Activated CD4-positive, alpha-beta T cell treated with anti-CD3 and anti-CD28 coated beads for 36 hours (primary cell): ENCODE data around the gene UBE2E1. TPM values are rescaled to one million over a fixed set of nuclear protein-coding genes. Genes with fewer than 3 reads are reported as not detected.
"Not testable (repeated sequence)": the region's sequence is repeated elsewhere in the genome, so short reads cannot be mapped to it uniquely, and the experiment has no call there.

Experiments
- ATAC-seq: fragments of 200-7000 bp; cut with Tn5 transposase; one replicate; pipeline ENCODE4 v1.10.0; 2021; ENCODE audit warnings: mild to moderate bottlenecking, moderate library complexity
- CTCF ChIA-PET: fragments of 350-600 bp; sonication (Branson Sonifier 250); formaldehyde crosslinking; loops from one replicate; lab custom pipeline; 2021; ENCODE audit warnings: antibody characterized with exemption; lab: Charles Lee
- POLR2A ChIA-PET: fragments of 350-600 bp; sonication (Branson Sonifier 250); formaldehyde crosslinking; loops from one replicate; lab custom pipeline; 2021; ENCODE audit warnings: antibody characterized with exemption, inconsistent platforms; lab: Charles Lee
- DNase-seq: peaks from one replicate; pipeline ENCODE4 v3.0.0-alpha.2; 2020
- H3K27ac Mint-ChIP-seq: one replicate; pipeline ENCODE4 v1.8.0; 2021; ENCODE audit warnings: mixed read lengths
- H3K27me3 Mint-ChIP-seq: one replicate; pipeline ENCODE4 v1.8.0; 2021; ENCODE audit warnings: mixed read lengths
- H3K36me3 Mint-ChIP-seq: one replicate; pipeline ENCODE4 v1.8.0; 2021; ENCODE audit warnings: low read depth, mixed read lengths
- H3K4me1 Mint-ChIP-seq: one replicate; pipeline ENCODE4 v1.8.0; 2021; ENCODE audit warnings: mixed read lengths
- H3K4me3 Mint-ChIP-seq: one replicate; pipeline ENCODE4 v1.8.0; 2021; ENCODE audit warnings: mild to moderate bottlenecking, moderate library complexity, mixed read lengths
- H3K9me3 Mint-ChIP-seq: one replicate; pipeline ENCODE4 v1.8.0; 2021; ENCODE audit warnings: low read depth, mixed read lengths
- intact Hi-C, 2 experiments: fragments of 100-400 bp; cut with DNase I in 1 of 2; cut with micrococcal nuclease in 1 of 2; formaldehyde crosslinking; loops; one replicate each; pipeline versions ENCODE4 v1.14.2 to v1.15.1; 2022 to 2024; cut with DNase I, micrococcal nuclease
- total RNA-seq, 2 experiments: library from RNA; stranded (reverse); gene quantifications; one replicate each; pipeline ENCODE4 v1.2.3, GENCODE V29; 2021

Gene UBE2E1
- total RNA-seq, 2 experiments from 2014 or later, result 86.3 to 93.8 TPM

- H3K4me3 Mint-ChIP-seq, result no peak overlapping the region
- no peaks in the 10 kb centered on the region for H3K9me3 Mint-ChIP-seq
- H3K4me1 Mint-ChIP-seq, result peaks cover 15% of the 10 kb centered on the region
- H3K27me3 Mint-ChIP-seq, result no peaks in the 10 kb centered on the region
- no peak overlapping the region for H3K27ac Mint-ChIP-seq
- H3K36me3 Mint-ChIP-seq, result no peaks in the 10 kb centered on the region
- ChIA-PET POLR2A (no interaction called here), CTCF (interaction anchor here (1.0 kb wide), 1 partner anchor 17 kb away, joined by 3 read pairs; no protein-coding TSS in a partner anchor)
- intact Hi-C loops, result no loop called here
- DNase-seq (no peak), ATAC-seq (no peak)
These were observed 66.6 kb downstream of the UBE2E1 start for GRCh38 chr3:23872330-23872729.

DNA sequence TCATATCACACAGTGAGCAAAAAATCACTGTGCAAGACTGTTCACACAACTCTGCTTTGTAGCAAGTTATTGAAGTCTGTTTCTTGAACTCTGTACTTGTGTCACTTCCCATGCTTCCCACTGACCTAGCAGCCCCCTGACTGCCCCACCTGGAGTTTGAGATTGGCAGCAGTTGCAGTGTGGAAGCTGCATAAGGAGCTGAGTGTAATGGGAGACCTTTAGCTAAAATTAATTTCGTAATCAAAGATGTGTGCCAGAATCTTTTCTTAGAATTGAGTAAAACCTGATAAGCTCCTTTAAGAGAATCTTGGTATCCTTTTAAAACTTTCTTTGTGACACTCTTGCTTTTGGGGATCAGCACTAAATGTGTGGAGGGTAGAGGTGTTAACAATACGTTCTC, 68.2 kb downstream of the UBE2E1 start:
- H3K9me3 Mint-ChIP-seq, result no peaks in the 10 kb centered on the region
- H3K4me1 Mint-ChIP-seq, result peaks cover 9% of the 10 kb centered on the region
- DNase-seq (no peak), ATAC-seq (no peak)
- no peaks in the 10 kb centered on the region for H3K36me3 Mint-ChIP-seq
- intact Hi-C loops, result no loop called here
- CTCF ChIA-PET, result interaction anchor here (0.5 to 1.8 kb wide), 3 partner anchors 10 to 837 kb away, joined by 3 to 5 read pairs (median 3); no protein-coding TSS in a partner anchor
- no peaks in the 10 kb centered on the region for H3K27me3 Mint-ChIP-seq
- no peak overlapping the region for H3K27ac Mint-ChIP-seq
- POLR2A ChIA-PET, result interaction anchor here (0.6 kb wide), 2 partner anchors 10 to 53 kb away, joined by 5 to 6 read pairs; no protein-coding TSS in a partner anchor
- H3K4me3 Mint-ChIP-seq, result no peak overlapping the region

GRCh38 chr3:23874359-23875112, 68.8 kb downstream of the UBE2E1 start:
- no peaks in the 10 kb centered on the region for H3K27me3 Mint-ChIP-seq
- ATAC-seq (no peak), DNase-seq (no peak)

DNA sequence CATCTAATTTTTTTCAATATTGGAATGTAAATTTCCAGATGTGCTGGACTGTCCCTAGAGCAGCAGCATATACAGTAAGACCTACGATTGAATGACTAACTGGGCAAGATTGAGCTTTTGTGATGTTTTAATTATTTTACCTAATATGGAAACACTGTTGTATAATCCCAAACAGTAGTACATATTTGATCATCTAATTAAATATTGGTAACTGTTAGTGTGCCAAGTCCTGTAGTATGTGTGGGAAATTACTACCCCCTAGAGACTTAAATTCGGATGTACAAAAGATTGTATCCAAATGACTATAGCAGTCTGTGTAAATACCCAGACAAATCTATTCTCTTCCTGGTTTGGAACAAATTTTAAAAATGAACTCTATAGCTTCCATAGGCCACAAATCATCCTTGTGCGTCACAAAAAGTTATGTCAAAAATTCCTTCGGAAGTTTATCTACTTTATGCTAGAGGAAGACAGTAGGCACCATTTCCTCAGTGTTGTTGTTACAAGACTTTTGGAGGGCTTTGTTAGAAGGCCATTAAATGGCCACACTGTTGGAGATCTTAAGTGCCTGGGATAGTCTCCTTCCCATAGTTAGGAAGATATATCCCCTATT, 69.5 kb downstream of the UBE2E1 start:
- intact Hi-C loops, result no loop called here
- no peak for ATAC-seq

More at GRCh38 chr3:23874359-23875112, 68.8 kb downstream of the UBE2E1 start:
- peak overlapping the region; percentile 49 for H3K27ac Mint-ChIP-seq
- no peaks in the 10 kb centered on the region for H3K36me3 Mint-ChIP-seq
- intact Hi-C loops, result no loop called here
- peaks cover 10% of the 10 kb centered on the region for H3K4me1 Mint-ChIP-seq
- ChIA-PET CTCF (interaction anchor here (0.5 to 1.8 kb wide), 4 partner anchors 10 to 837 kb away, joined by 3 to 5 read pairs (median 3); no protein-coding TSS in a partner anchor), POLR2A (interaction anchor here (0.6 kb wide), 1 partner anchor 11 kb away, joined by 5 read pairs; no protein-coding TSS in a partner anchor)
- H3K9me3 Mint-ChIP-seq, result no peaks in the 10 kb centered on the region
- no peak overlapping the region for H3K4me3 Mint-ChIP-seq

GRCh38 chr3:23876923-23877322, 71.2 kb downstream of the UBE2E1 start:
- no peak overlapping the region for H3K27ac Mint-ChIP-seq
- intact Hi-C loops, result no loop called here
- POLR2A ChIA-PET, result no interaction called here

More for the DNA sequence above, 69.5 kb downstream of the UBE2E1 start:
- H3K4me1 Mint-ChIP-seq, result peaks cover 12% of the 10 kb centered on the region
- no peak overlapping the region for H3K27ac Mint-ChIP-seq
- no peaks in the 10 kb centered on the region for H3K36me3 Mint-ChIP-seq
- no peaks in the 10 kb centered on the region for H3K27me3 Mint-ChIP-seq
- ChIA-PET POLR2A (no interaction called here), CTCF (interaction anchor here (0.7 to 1.8 kb wide), 2 partner anchors 13 to 14 kb away, joined by 3 to 5 read pairs; no protein-coding TSS in a partner anchor)
- no peaks in the 10 kb centered on the region for H3K9me3 Mint-ChIP-seq
- no peak for DNase-seq
- H3K4me3 Mint-ChIP-seq, result no peak overlapping the region

GRCh38 chr3:23877329-23877980, 71.7 kb downstream of the UBE2E1 start:
- H3K4me3 Mint-ChIP-seq, result no peak overlapping the region
- ATAC-seq, result no peak
- CTCF ChIA-PET, result interaction anchor here (0.7 to 2.2 kb wide), 3 partner anchors 9 to 15 kb away, joined by 3 to 14 read pairs (median 5); no protein-coding TSS in a partner anchor

More at GRCh38 chr3:23876923-23877322, 71.2 kb downstream of the UBE2E1 start:
- CTCF ChIA-PET, result interaction anchor here (1.0 to 2.2 kb wide), 2 partner anchors 11 to 16 kb away, joined by 5 to 14 read pairs; no protein-coding TSS in a partner anchor
- ATAC-seq, result no peak
- Mint-ChIP-seq H3K27me3 (no peaks in the 10 kb centered on the region), H3K4me1 (peaks cover 25% of the 10 kb centered on the region), H3K9me3 (no peaks in the 10 kb centered on the region), H3K4me3 (no peak overlapping the region), H3K36me3 (peaks cover 4% of the 10 kb centered on the region)
- DNase-seq, result no peak

GRCh38 chr3:23879485-23879884, 73.7 kb downstream of the UBE2E1 start:
- intact Hi-C loops, result no loop called here
- no peak for ATAC-seq
- Mint-ChIP-seq H3K27ac (no peak overlapping the region), H3K9me3 (no peaks in the 10 kb centered on the region), H3K27me3 (no peaks in the 10 kb centered on the region), H3K4me1 (peaks cover 24% of the 10 kb centered on the region), H3K36me3 (peaks cover 4% of the 10 kb centered on the region), H3K4me3 (no peak overlapping the region)
- DNase-seq, result no peak
- ChIA-PET POLR2A (no interaction called here), CTCF (no interaction called here)

More at GRCh38 chr3:23877329-23877980, 71.7 kb downstream of the UBE2E1 start:
- H3K36me3 Mint-ChIP-seq, result peaks cover 4% of the 10 kb centered on the region
- DNase-seq, result no peak
- no peak overlapping the region for H3K27ac Mint-ChIP-seq
- H3K9me3 Mint-ChIP-seq, result no peaks in the 10 kb centered on the region
- peaks cover 25% of the 10 kb centered on the region for H3K4me1 Mint-ChIP-seq
- POLR2A ChIA-PET, result no interaction called here
- H3K27me3 Mint-ChIP-seq, result no peaks in the 10 kb centered on the region
- intact Hi-C loops, result no loop called here

GRCh38 chr3:23880703-23881339, 75.1 kb downstream of the UBE2E1 start:
- no peak for ATAC-seq
- Mint-ChIP-seq H3K27me3 (no peaks in the 10 kb centered on the region), H3K4me3 (no peak overlapping the region), H3K4me1 (peaks cover 24% of the 10 kb centered on the region), H3K27ac (peak overlapping the region; percentile 42), H3K9me3 (no peaks in the 10 kb centered on the region), H3K36me3 (peaks cover 4% of the 10 kb centered on the region)
- ChIA-PET CTCF (interaction anchor here (0.8 kb wide), 1 partner anchor 72 kb away, joined by 3 read pairs; no protein-coding TSS in a partner anchor), POLR2A (no interaction called here)
- DNase-seq, result no peak
- intact Hi-C loops, result no loop called here

DNA sequence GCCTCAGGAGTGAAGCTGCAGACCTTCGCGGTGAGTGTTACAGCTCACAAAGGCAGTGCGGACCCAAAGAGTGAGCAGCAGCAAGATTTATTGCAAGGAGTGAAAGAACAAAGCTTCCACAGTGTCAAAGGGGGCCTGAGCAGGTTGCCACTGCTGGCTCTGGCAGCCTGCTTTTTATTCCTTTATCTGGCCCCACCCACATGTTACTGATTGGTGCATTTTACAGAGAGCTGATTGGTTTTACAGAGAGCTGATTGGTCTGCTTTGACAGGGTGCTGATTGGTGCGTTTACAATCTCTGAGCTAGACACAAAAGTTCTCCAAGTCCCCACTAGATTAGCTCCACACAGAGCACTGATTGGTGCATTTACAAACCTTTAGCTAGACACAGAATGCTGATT, 76.2 kb downstream of the UBE2E1 start:
- H3K27ac Mint-ChIP-seq, H3K4me3 Mint-ChIP-seq, POLR2A ChIA-PET, intact Hi-C loops, ATAC-seq, CTCF ChIA-PET, H3K36me3 Mint-ChIP-seq, H3K27me3 Mint-ChIP-seq, H3K9me3 Mint-ChIP-seq, DNase-seq: not testable (repeated sequence)
- peaks cover 20% of the 10 kb centered on the region for H3K4me1 Mint-ChIP-seq

- no peaks in the 10 kb centered on the region for H3K27me3 Mint-ChIP-seq
- intact Hi-C loops, result no loop called here
- H3K9me3 Mint-ChIP-seq, result no peaks in the 10 kb centered on the region
- no peak for DNase-seq
- CTCF ChIA-PET, result no interaction called here
- H3K36me3 Mint-ChIP-seq, result peaks cover 4% of the 10 kb centered on the region
- H3K27ac Mint-ChIP-seq, result no peak overlapping the region
- no peak for ATAC-seq
- no peak overlapping the region for H3K4me3 Mint-ChIP-seq
- POLR2A ChIA-PET, result no interaction called here
- peaks cover 20% of the 10 kb centered on the region for H3K4me1 Mint-ChIP-seq
These were observed 76.7 kb downstream of the UBE2E1 start for GRCh38 chr3:23882487-23882918.
